GM11168 (cell line): ENCODE results near the gene ZNF576.
"Not testable (repeated sequence)": the region's sequence is repeated elsewhere in the genome, so short reads cannot be mapped to it uniquely, and the experiment has no call there.

Experiments
- in situ Hi-C: fragments of 300-500 bp; cut with MboI; formaldehyde crosslinking; loops from one replicate; pipeline ENCODE4 v1.12.0; 2022; ENCODE audit warnings: low sequenced_read_pairs; ENCODE audit not compliant: unreplicated experiment

ZNF576 gene

GRCh38 chr19:43623889-43624670 lies 27.7 kb downstream of the ZNF576 start:
- in situ Hi-C loops, result no loop called here

- in situ Hi-C loops, result no loop called here
These were observed 28.5 kb downstream of the ZNF576 start for GRCh38 chr19:43624933-43625332.

- in situ Hi-C loops, result no loop called here
These were observed 29.7 kb downstream of the ZNF576 start for GRCh38 chr19:43625918-43626579.

GRCh38 chr19:43626838-43627237 lies 30.4 kb downstream of the ZNF576 start:
- in situ Hi-C loops, result no loop called here

- in situ Hi-C loops, result no loop called here
These were observed 32.4 kb downstream of the ZNF576 start for GRCh38 chr19:43628646-43629326.

GRCh38 chr19:43631491-43631890 lies 35.1 kb downstream of the ZNF576 start:
- in situ Hi-C loops, result no loop called here

GRCh38 chr19:43633520-43633919 lies 37.1 kb downstream of the ZNF576 start:
- in situ Hi-C loops, result no loop called here

- in situ Hi-C loops, result no loop called here
These were observed 37.7 kb downstream of the ZNF576 start for GRCh38 chr19:43634068-43634467.

- in situ Hi-C loops, result no loop called here
These were observed 38.1 kb downstream of the ZNF576 start for GRCh38 chr19:43634506-43634871.

- in situ Hi-C loops, result no loop called here
These were observed 38.6 kb downstream of the ZNF576 start for GRCh38 chr19:43634872-43635560.

- in situ Hi-C loops, result not testable (repeated sequence)
These were observed 39.2 kb downstream of the ZNF576 start for GRCh38 chr19:43635561-43635940.

- in situ Hi-C loops, result no loop called here
These were observed 39.8 kb downstream of the ZNF576 start for GRCh38 chr19:43636121-43636683.

GRCh38 chr19:43638214-43638994 lies 42.0 kb downstream of the ZNF576 start:
- in situ Hi-C loops, result no loop called here

GRCh38 chr19:43638995-43639518 lies 42.7 kb downstream of the ZNF576 start:
- in situ Hi-C loops, result no loop called here

- in situ Hi-C loops, result no loop called here
These were observed 43.4 kb downstream of the ZNF576 start, which contains the start of gene CADM4 for GRCh38 chr19:43639519-43640423. Gene CADM4 (minus strand): TSS chr19:43639850. CDS start chr19:43639790, 60 bp downstream.

- in situ Hi-C loops, result no loop called here
These were observed 44.0 kb downstream of the ZNF576 start for GRCh38 chr19:43640424-43640757.

GRCh38 chr19:43641333-43641732 lies 44.9 kb downstream of the ZNF576 start:
- in situ Hi-C loops, result no loop called here

GRCh38 chr19:43642531-43642930 lies 46.1 kb downstream of the ZNF576 start:
- in situ Hi-C loops, result no loop called here
